CD4-positive, alpha-beta memory T cell (primary cell): ENCODE measurements around the gene PODXL. TPM values are rescaled to one million over a fixed set of nuclear protein-coding genes. Genes with fewer than 3 reads are reported as not detected.
A peak's percentile ranks its signal among the peaks of the same experiment; 100 is the strongest.

ENCODE experiments used
- CTCF ChIA-PET: fragments of 350-600 bp; sonication (Branson Sonifier 250); formaldehyde crosslinking; loops from one replicate; lab custom pipeline; 2021; ENCODE audit warnings: inconsistent platforms; ENCODE audit not compliant: partially characterized antibody; lab: Charles Lee
- POLR2A ChIA-PET: fragments of 350-600 bp; sonication (Branson Sonifier 250); formaldehyde crosslinking; loops from one replicate; lab custom pipeline; 2021; ENCODE audit not compliant: partially characterized antibody; lab: Charles Lee
- DNase-seq, 5 donors: peaks; one replicate each; pipeline versions ENCODE4 v3.0.0 to v3.0.0-alpha.2; 2020 to 2022; ENCODE audit warnings: mixed read lengths in 1 of 5
- H3K27ac ChIP-seq: one replicate; pipeline ENCODE4 v1.7.0; 2013; ENCODE audit warnings: low read depth, low read length
- H3K27me3 ChIP-seq: 2 replicates; pipeline ENCODE4 v1.7.0; 2013; ENCODE audit warnings: mild to moderate bottlenecking, low read length, moderate library complexity; ENCODE audit not compliant: insufficient read depth
- H3K36me3 ChIP-seq: 2 replicates; pipeline ENCODE4 v1.7.0; 2013; ENCODE audit warnings: mild to moderate bottlenecking, low read length, moderate library complexity; ENCODE audit not compliant: insufficient read depth
- H3K4me1 ChIP-seq: 2 replicates; pipeline ENCODE4 v1.7.0; 2013; ENCODE audit warnings: mild to moderate bottlenecking, low read length, moderate library complexity; ENCODE audit not compliant: insufficient read depth
- H3K4me3 ChIP-seq, 2 donors: one replicate each; pipeline ENCODE4 v1.7.0; 2013; ENCODE audit warnings: low read length in 2 of 2, mild to moderate bottlenecking in 1 of 2
- H3K9me3 ChIP-seq, 2 donors: one replicate each; pipeline ENCODE4 v1.7.0; 2013; ENCODE audit warnings: low read length in 2 of 2, control low read depth in 1 of 2; ENCODE audit not compliant: control insufficient read depth in 1 of 2
- H3K27ac Mint-ChIP-seq, 7 donors: one replicate each; pipeline ENCODE4 v1.8.0; 2020 to 2021; ENCODE audit warnings: mixed read lengths in 7 of 7, mild to moderate bottlenecking in 6 of 7, inconsistent platforms in 3 of 7, moderate library complexity in 3 of 7
- H3K27me3 Mint-ChIP-seq, 2 donors: one replicate each; pipeline ENCODE4 v1.8.0; 2020 to 2021; ENCODE audit warnings: mixed read lengths in 2 of 2
- H3K36me3 Mint-ChIP-seq, 2 donors: one replicate each; pipeline ENCODE4 v1.8.0; 2020 to 2021; ENCODE audit warnings: mixed read lengths in 2 of 2, inconsistent platforms in 1 of 2, mild to moderate bottlenecking in 1 of 2
- H3K4me1 Mint-ChIP-seq, 4 donors: one replicate each; pipeline ENCODE4 v1.8.0; 2020 to 2021; ENCODE audit warnings: mixed read lengths in 4 of 4, mild to moderate bottlenecking in 1 of 4
- H3K4me3 Mint-ChIP-seq, 8 donors: one replicate each; pipeline ENCODE4 v1.8.0; 2020 to 2021; ENCODE audit warnings: mixed read lengths in 8 of 8, mild to moderate bottlenecking in 7 of 8, moderate library complexity in 6 of 8, inconsistent platforms in 3 of 8
- H3K9me3 Mint-ChIP-seq, 8 donors: one replicate each; pipeline ENCODE4 v1.8.0; 2020 to 2021; ENCODE audit warnings: mixed read lengths in 8 of 8, mild to moderate bottlenecking in 5 of 8, inconsistent platforms in 3 of 8, moderate library complexity in 1 of 8
- intact Hi-C: fragments of 100-400 bp; cut with micrococcal nuclease; formaldehyde crosslinking; loops from one replicate; pipeline ENCODE4 v1.15.1; 2023
- polyA plus RNA-seq, 2 donors: library from polyadenylated mRNA; unstranded; fragments of 300-500 nt; fragmentation: Illumina TruSeq; gene quantifications; one replicate each; pipeline ENCODE4 v1.2.3, GENCODE V29; 2021
- total RNA-seq, 2 experiments: library from RNA; stranded (reverse); gene quantifications; one replicate each; pipeline ENCODE4 v1.2.3, GENCODE V29; 2021

PODXL gene
- total and polyA plus RNA-seq, 4 experiments from 2014 or later: 0.47 to 1.3 (median 1.2) TPM

- Mint-ChIP-seq H3K4me3 (no peak overlapping the region), H3K27ac (no peak overlapping the region), H3K9me3 (no peaks in the 10 kb centered on the region), H3K27me3 (peaks cover 2 to 5% of the 10 kb centered on the region in 2 donors), H3K4me1 (no peaks in the 10 kb centered on the region), H3K36me3 (no peaks in the 10 kb centered on the region)
- no peak for DNase-seq
- Histone ChIP-seq H3K27ac (no peak overlapping the region), H3K4me1 (no peaks in the 10 kb centered on the region), H3K9me3 (no peaks in the 10 kb centered on the region), H3K27me3 (no peaks in the 10 kb centered on the region), H3K4me3 (no peak overlapping the region), H3K36me3 (no peaks in the 10 kb centered on the region)
- ChIA-PET CTCF (no interaction called here), POLR2A (no interaction called here)
- intact Hi-C loops: no loop called here
These were observed 27.0 kb upstream of the PODXL start for GRCh38 chr7:131583430-131583829.

GRCh38 chr7:131581241-131582051, 25.0 kb upstream of the PODXL start:
- H3K27me3 ChIP-seq: no peaks in the 10 kb centered on the region
- no peaks in the 10 kb centered on the region for H3K4me1 Mint-ChIP-seq
- no peak for DNase-seq
- H3K36me3 ChIP-seq: no peaks in the 10 kb centered on the region
- no peaks in the 10 kb centered on the region for H3K36me3 Mint-ChIP-seq
- H3K4me3 ChIP-seq: no peak overlapping the region
- peaks cover 2 to 6% of the 10 kb centered on the region in 2 donors for H3K27me3 Mint-ChIP-seq
- no peak overlapping the region for H3K4me3 Mint-ChIP-seq
- no peaks in the 10 kb centered on the region for H3K9me3 Mint-ChIP-seq
- intact Hi-C loops: no loop called here
- POLR2A ChIA-PET: no interaction called here
- CTCF ChIA-PET: no interaction called here
- H3K27ac Mint-ChIP-seq: no peak overlapping the region
- H3K4me1 ChIP-seq: no peaks in the 10 kb centered on the region
- no peaks in the 10 kb centered on the region for H3K9me3 ChIP-seq
- no peak overlapping the region for H3K27ac ChIP-seq

GRCh38 chr7:131578602-131579001, 22.2 kb upstream of the PODXL start:
- no peaks in the 10 kb centered on the region for H3K36me3 Mint-ChIP-seq
- Histone ChIP-seq H3K9me3 (no peaks in the 10 kb centered on the region), H3K27me3 (no peaks in the 10 kb centered on the region), H3K4me3 (no peak overlapping the region), H3K4me1 (no peaks in the 10 kb centered on the region), H3K36me3 (no peaks in the 10 kb centered on the region), H3K27ac (no peak overlapping the region)
- no peak overlapping the region for H3K27ac Mint-ChIP-seq
- CTCF ChIA-PET: no interaction called here
- DNase-seq: no peak
- intact Hi-C loops: no loop called here
- peaks cover 0 to 3% (median 0%) of the 10 kb centered on the region in 8 donors for H3K9me3 Mint-ChIP-seq
- peaks cover 2 to 6% of the 10 kb centered on the region in 2 donors for H3K27me3 Mint-ChIP-seq
- H3K4me1 Mint-ChIP-seq: no peaks in the 10 kb centered on the region
- POLR2A ChIA-PET: no interaction called here
- H3K4me3 Mint-ChIP-seq: no peak overlapping the region

GRCh38 chr7:131574741-131575140, 18.3 kb upstream of the PODXL start:
- ChIA-PET CTCF (no interaction called here), POLR2A (no interaction called here)
- Histone ChIP-seq H3K4me3 (no peak overlapping the region), H3K27ac (no peak overlapping the region), H3K9me3 (no peaks in the 10 kb centered on the region), H3K4me1 (no peaks in the 10 kb centered on the region), H3K27me3 (no peaks in the 10 kb centered on the region), H3K36me3 (no peaks in the 10 kb centered on the region)
- Mint-ChIP-seq H3K9me3 (peaks cover 0 to 3% (median 0%) of the 10 kb centered on the region in 8 donors), H3K4me3 (no peak overlapping the region), H3K36me3 (no peaks in the 10 kb centered on the region), H3K27ac (no peak overlapping the region), H3K27me3 (peaks cover 0 to 4% of the 10 kb centered on the region in 2 donors), H3K4me1 (peaks cover 0 to 1% (median 0%) of the 10 kb centered on the region in 4 donors)
- no peak for DNase-seq
- intact Hi-C loops: no loop called here

GRCh38 chr7:131570401-131570800, 14.0 kb upstream of the PODXL start:
- H3K36me3 ChIP-seq: no peaks in the 10 kb centered on the region
- no peaks in the 10 kb centered on the region for H3K9me3 ChIP-seq
- Mint-ChIP-seq H3K4me3 (no peak overlapping the region), H3K9me3 (peaks cover 0 to 3% (median 0%) of the 10 kb centered on the region in 8 donors), H3K27ac (no peak overlapping the region), H3K36me3 (no peaks in the 10 kb centered on the region), H3K27me3 (peaks cover 0 to 3% of the 10 kb centered on the region in 2 donors), H3K4me1 (peaks cover 0 to 1% (median 0%) of the 10 kb centered on the region in 4 donors)
- H3K4me3 ChIP-seq: no peak overlapping the region
- H3K27me3 ChIP-seq: no peaks in the 10 kb centered on the region
- H3K4me1 ChIP-seq: no peaks in the 10 kb centered on the region
- POLR2A ChIA-PET: no interaction called here
- DNase-seq: no peak
- H3K27ac ChIP-seq: no peak overlapping the region
- intact Hi-C loops: no loop called here
- CTCF ChIA-PET: no interaction called here

- Mint-ChIP-seq H3K4me1 (peaks cover 0 to 1% (median 0%) of the 10 kb centered on the region in 4 donors), H3K4me3 (no peak overlapping the region), H3K36me3 (no peaks in the 10 kb centered on the region), H3K27ac (peak overlapping the region in 1 of 7 donors; percentile 32), H3K9me3 (no peaks in the 10 kb centered on the region), H3K27me3 (peaks cover 0 to 1% of the 10 kb centered on the region in 2 donors)
- Histone ChIP-seq H3K9me3 (no peaks in the 10 kb centered on the region), H3K27me3 (no peaks in the 10 kb centered on the region), H3K27ac (no peak overlapping the region), H3K4me3 (no peak overlapping the region), H3K4me1 (no peaks in the 10 kb centered on the region), H3K36me3 (no peaks in the 10 kb centered on the region)
- intact Hi-C loops: no loop called here
- no peak for DNase-seq
- POLR2A ChIA-PET: no interaction called here
- CTCF ChIA-PET: no interaction called here
These were observed 12.5 kb upstream of the PODXL start for GRCh38 chr7:131568970-131569369.

- Mint-ChIP-seq H3K4me1 (peaks cover 0 to 1% (median 0%) of the 10 kb centered on the region in 4 donors), H3K4me3 (no peak overlapping the region), H3K27me3 (peaks cover 0 to 1% of the 10 kb centered on the region in 2 donors), H3K27ac (no peak overlapping the region), H3K9me3 (no peaks in the 10 kb centered on the region), H3K36me3 (no peaks in the 10 kb centered on the region)
- no peak overlapping the region for H3K4me3 ChIP-seq
- H3K27me3 ChIP-seq: no peaks in the 10 kb centered on the region
- no peaks in the 10 kb centered on the region for H3K4me1 ChIP-seq
- ChIA-PET CTCF (no interaction called here), POLR2A (no interaction called here)
- H3K27ac ChIP-seq: no peak overlapping the region
- DNase-seq: no peak
- intact Hi-C loops: no loop called here
- no peaks in the 10 kb centered on the region for H3K9me3 ChIP-seq
- H3K36me3 ChIP-seq: no peaks in the 10 kb centered on the region
These were observed 12.1 kb upstream of the PODXL start for GRCh38 chr7:131568510-131568909.
